Measurements from ENCODE around the gene ARL16. TPM values are rescaled to one million over a fixed set of nuclear protein-coding genes. Genes with fewer than 3 reads are reported as not detected.

The ARL16 gene
- total RNA-seq, 1 donor from 2014 or later: 53.7 TPM

GRCh38 chr17:81708739-81709185 is 25.2 kb upstream of the ARL16 start:
- H3K27ac Mint-ChIP-seq (ENCODE audit: unreplicated experiment): no peak overlapping the region
- H3K4me3 Mint-ChIP-seq: peak overlapping the region; percentile 77
- peaks cover 31% of the 10 kb centered on the region for H3K27me3 Mint-ChIP-seq (ENCODE audit: low read depth)
- DNase-seq (ENCODE audit: low read depth, low spot score): no peak
- peaks cover 15% of the 10 kb centered on the region for H3K36me3 Mint-ChIP-seq (ENCODE audit: low read depth)
- TF ChIP-seq CTCF (conservative IDR thresholded peaks at IDR 0.05): no peak
- H3K4me1 Mint-ChIP-seq: peaks cover 19% of the 10 kb centered on the region
- no peaks in the 10 kb centered on the region for H3K9me3 Mint-ChIP-seq

DNA sequence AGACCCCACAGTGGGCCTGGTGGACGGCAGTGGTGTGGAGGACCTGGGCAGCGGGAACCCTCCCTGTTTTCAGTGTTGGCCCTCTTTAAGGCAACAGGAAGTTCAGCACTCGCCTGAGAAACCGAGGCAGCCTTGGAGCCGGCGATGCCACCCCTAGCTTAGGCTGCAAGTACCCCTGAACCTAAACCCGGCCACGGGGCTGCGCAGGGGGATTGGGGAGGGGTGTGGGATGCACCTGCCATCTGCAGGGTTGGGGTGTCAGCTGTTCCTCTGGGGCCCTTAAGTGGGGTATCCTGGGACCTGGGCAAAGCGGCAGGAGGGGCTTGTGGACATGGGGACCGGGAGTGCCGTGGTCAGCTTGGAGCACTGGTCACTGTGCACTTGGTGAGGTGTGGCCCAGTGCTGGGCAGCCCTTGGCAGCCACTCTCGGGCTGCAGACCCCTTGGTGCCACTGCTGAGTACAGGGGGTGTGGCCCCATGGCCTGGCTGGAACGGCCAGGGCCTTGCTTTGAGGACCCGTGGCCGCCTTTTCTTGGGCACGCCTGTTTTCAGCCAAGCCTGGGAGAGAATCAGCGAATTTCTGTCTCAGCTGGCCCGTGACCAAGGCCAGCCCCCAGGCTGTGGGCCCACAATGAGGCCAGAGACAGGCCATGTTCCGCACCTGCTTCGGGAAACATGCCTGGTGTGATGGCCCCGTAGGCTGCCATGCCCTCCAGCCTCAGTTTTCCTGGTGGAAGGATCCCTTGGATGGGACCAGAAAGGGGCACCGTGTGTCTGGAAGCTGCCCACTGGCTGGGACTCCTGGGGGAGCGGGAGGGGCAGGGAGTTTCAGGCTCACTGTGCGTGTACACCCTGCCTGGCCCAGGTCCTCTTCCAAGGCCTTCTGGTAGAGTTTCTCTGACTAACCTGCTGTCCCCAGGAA is 24.4 kb upstream of the ARL16 start:
- TF ChIP-seq CTCF (conservative IDR thresholded peaks at IDR 0.05): no peak
- H3K4me1 Mint-ChIP-seq: peaks cover 14% of the 10 kb centered on the region
- peaks cover 12% of the 10 kb centered on the region for H3K36me3 Mint-ChIP-seq (ENCODE audit: low read depth)
- H3K27me3 Mint-ChIP-seq (ENCODE audit: low read depth): peaks cover 27% of the 10 kb centered on the region
- DNase-seq (ENCODE audit: low read depth, low spot score): no peak
- H3K27ac Mint-ChIP-seq (ENCODE audit: unreplicated experiment): no peak overlapping the region
- H3K9me3 Mint-ChIP-seq: no peaks in the 10 kb centered on the region
- peak overlapping the region; percentile 77 for H3K4me3 Mint-ChIP-seq

GRCh38 chr17:81706757-81707624 is 23.4 kb upstream of the ARL16 start:
- Mint-ChIP-seq H3K9me3 (no peaks in the 10 kb centered on the region), H3K36me3 (ENCODE audit: low read depth) (peaks cover 9% of the 10 kb centered on the region), H3K27ac (ENCODE audit: unreplicated experiment) (no peak overlapping the region), H3K27me3 (ENCODE audit: low read depth) (peaks cover 23% of the 10 kb centered on the region), H3K4me3 (no peak overlapping the region), H3K4me1 (peaks cover 16% of the 10 kb centered on the region)
- no peak for TF ChIP-seq CTCF (conservative IDR thresholded peaks at IDR 0.05)
- DNase-seq (ENCODE audit: low read depth, low spot score): no peak

DNA sequence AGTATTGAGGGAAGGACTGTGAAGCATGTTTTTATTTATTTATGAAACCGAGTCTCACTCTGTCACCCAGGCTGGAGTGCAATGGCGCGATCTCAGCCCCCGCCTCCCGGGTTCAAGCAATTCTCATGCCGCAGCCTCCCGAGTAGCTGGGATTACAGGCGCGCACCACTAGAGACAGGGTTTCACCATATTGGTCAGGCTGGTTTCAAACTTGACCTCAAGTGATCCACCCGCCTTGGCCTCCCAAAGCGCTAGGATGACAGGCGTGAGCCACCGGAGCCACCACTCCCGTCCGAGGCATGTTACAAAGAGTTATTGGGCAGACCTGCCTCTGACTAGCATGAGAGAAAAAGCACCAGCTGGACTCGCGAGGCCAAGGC is 22.6 kb upstream of the ARL16 start:
- peak overlapping the region; percentile 80 for H3K4me3 Mint-ChIP-seq
- H3K4me1 Mint-ChIP-seq: peaks cover 13% of the 10 kb centered on the region
- H3K9me3 Mint-ChIP-seq: no peaks in the 10 kb centered on the region
- peaks cover 9% of the 10 kb centered on the region for H3K36me3 Mint-ChIP-seq (ENCODE audit: low read depth)
- H3K27me3 Mint-ChIP-seq (ENCODE audit: low read depth): peaks cover 18% of the 10 kb centered on the region
- no peak for TF ChIP-seq CTCF (conservative IDR thresholded peaks at IDR 0.05)
- peak overlapping the region; percentile 62 for H3K27ac Mint-ChIP-seq (ENCODE audit: unreplicated experiment)
- no peak for DNase-seq (ENCODE audit: low read depth, low spot score)

- peaks cover 9% of the 10 kb centered on the region for H3K36me3 Mint-ChIP-seq (ENCODE audit: low read depth)
- peaks cover 13% of the 10 kb centered on the region for H3K27me3 Mint-ChIP-seq (ENCODE audit: low read depth)
- peak overlapping the region; percentile 80 for H3K4me3 Mint-ChIP-seq
- H3K27ac Mint-ChIP-seq (ENCODE audit: unreplicated experiment): no peak overlapping the region
- peaks cover 8% of the 10 kb centered on the region for H3K4me1 Mint-ChIP-seq
- no peak for DNase-seq (ENCODE audit: low read depth, low spot score)
- no peaks in the 10 kb centered on the region for H3K9me3 Mint-ChIP-seq
- TF ChIP-seq CTCF (conservative IDR thresholded peaks at IDR 0.05): no peak
Measured at GRCh38 chr17:81705518-81706231, 22.1 kb upstream of the ARL16 start.

Data from neural crest cell (in vitro differentiated cells).